ENCODE measurements around the gene PRM3.

Gene PRM3

DNA sequence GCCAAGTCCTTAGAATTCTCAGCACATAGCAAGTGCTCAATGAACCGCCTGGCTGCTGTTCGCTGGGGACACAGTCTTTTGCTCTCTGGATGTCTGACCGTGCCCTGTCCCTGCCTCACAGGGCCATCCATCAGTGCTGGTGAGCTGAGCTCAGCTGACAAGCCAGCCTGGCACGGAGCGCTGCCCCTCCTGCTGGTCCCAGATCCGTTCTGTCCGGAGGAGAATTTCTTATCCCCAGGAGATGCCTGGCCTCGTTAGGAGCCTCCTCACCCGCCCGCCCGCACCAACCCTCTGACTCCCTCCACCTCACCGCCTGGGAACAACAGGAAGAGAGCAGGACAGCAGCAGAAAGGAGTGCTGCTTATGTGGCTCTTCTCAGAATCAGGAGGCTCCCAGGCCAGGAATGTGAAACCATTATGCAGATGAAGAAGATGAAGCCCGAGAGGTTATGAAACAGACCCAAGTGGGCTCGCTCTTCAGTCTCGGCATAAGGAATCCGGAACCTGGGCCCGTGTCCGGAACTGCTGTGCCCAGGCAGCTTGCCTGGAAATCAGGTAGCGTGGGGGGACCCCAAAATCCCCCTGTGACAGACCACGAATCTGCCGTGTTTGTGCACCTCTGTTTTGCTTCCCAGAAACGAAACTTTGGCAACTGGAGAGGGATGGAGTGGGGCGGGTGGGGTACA, 43.0 kb upstream of the PRM3 start:
- peak; percentile 20 for TF ChIP-seq CTCF (conservative IDR thresholded peaks at IDR 0.05; ENCODE audit: low read depth, low read length)
- peak; percentile 48 for DNase-seq (ENCODE audit: low read depth)

DNA sequence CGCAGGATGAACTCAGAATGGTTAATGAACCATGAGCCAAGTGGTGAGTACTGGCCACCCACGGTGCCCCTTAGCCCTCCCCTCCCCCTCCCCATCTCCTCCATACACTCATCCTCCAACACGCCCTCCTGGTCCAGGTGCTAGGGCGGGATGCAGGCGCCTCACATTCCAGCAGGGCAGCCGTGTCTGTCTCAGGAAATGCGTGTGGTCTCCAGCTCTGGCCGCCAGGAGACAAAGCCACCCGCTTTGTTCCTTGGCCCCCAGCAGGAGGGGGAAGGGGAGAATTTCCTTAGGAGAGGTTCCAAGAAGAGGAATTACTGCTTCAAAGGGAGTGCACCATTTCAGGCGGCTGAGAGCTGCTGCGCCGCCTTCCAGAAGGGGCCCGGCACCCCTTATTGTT, 42.1 kb upstream of the PRM3 start:
- H3K4me3 ChIP-seq (ENCODE audit: low read depth, low read length) = no peak overlapping the region
- peak; percentile 45 for TF ChIP-seq CTCF (conservative IDR thresholded peaks at IDR 0.05; ENCODE audit: low read depth, low read length)
- peak; percentile 70 for DNase-seq (ENCODE audit: low read depth)

More for the DNA sequence above, 43.0 kb upstream of the PRM3 start:
- no peak overlapping the region for H3K4me3 ChIP-seq (ENCODE audit: low read depth, low read length)

DNA sequence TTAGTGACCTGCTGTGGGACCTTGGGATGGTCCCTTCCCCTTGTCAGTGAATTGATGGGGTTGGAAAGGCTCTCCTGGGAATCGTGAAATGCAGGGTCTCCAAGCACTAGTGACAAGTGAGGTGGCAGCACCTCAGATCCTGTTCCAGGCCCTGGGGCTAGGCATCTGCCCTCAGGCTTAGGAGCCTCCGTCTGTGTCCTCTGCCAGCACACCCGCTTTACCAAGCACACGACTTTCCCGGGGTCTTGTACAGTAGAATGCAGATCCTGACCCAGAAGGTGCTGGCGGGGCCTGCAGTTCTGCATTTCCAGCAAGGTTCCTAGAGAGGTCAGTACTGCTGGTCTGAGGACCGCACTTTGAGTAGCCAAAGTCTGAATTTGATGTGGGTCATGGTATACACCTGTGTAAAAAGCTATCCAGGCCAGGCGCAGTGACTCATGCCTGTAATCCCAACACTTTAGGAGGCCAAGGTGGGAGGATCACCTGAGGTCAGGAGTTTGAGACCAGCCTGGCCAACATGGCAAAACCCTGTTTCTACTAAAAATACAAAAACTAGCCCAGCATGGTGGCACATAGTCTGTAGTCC, 41.0 kb upstream of the PRM3 start:
- DNase-seq (ENCODE audit: low read depth) = no peak
- TF ChIP-seq CTCF (conservative IDR thresholded peaks at IDR 0.05; ENCODE audit: low read depth, low read length) = no peak
- no peak overlapping the region for H3K4me3 ChIP-seq (ENCODE audit: low read depth, low read length)

DNA sequence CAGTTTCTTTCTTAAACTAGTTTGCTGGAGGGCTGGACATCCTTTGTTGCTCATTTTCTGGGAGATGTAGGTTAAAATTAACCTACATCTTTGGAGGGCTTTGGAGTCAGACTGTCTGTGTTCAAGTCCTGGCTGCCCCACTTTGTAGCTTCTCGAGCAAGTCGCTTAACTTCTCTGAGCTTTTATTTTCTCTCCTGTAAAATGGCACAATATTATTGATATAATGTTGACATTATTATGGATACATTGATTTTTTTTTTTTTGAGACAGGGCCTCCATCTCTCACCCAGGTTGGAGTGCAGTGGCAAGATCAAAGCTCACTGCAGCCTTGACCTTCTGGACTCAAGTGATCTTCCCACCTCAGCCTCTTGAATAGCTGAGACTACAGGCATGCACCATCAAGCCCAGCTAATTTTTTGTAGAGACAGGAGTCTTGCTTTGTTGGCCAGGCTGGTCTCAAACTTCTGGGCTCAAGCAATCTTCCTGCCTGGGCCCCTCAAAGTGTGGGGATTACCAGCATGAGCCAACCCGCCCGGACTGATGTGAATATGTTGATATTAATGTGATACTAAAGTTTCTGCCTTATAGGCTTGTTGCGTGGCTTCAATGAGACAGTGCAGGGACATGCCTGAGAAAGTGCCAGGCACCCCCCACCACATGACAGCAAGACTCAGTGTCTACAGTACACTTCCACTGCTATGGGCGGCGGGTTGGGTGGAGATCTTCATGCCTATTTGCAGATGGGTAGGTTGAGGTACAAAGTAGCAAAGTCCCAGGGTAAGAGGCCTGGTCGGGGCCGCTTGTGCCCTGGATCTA, 40.3 kb upstream of the PRM3 start:
- TF ChIP-seq CTCF (conservative IDR thresholded peaks at IDR 0.05; ENCODE audit: low read depth, low read length) = no peak
- no peak overlapping the region for H3K4me3 ChIP-seq (ENCODE audit: low read depth, low read length)
- DNase-seq (ENCODE audit: low read depth) = no peak

DNA sequence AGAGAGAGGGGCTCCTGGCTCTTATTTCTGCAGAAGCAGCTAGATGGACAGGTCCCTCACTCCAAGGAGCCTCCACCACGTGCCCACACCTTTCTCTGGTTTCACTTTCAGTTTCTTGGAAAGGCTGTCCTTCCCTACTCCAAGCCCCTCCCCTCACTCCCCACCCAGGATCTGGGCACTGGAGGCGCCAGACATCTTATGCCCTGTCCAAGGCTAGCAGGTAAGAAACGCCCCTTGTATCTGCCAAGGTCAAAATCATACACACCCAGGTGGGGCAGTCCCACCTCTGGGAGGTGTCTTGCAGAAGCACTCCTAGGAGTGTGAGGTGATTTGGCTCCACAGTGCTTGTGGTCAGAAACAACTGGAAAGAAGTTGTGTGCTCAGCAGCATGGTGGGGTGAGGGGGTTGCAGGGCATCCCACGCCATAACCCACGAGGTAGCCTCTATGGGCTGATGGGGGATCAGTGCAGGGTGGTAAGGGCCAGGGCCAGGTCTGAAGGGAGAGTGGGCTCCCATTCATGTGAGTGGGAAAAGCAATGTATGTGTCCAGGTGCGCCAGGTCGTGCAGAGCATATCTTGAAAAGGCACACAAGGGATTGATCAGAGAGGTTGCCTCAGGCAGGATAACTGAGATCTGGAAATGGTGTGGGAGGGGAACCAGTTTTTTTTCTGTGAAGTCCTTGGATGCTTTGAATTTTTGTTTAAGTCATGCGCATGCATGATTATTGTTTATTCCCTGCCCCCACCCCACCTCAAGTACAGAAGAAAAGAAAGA, 39.5 kb upstream of the PRM3 start:
- H3K4me3 ChIP-seq (ENCODE audit: low read depth, low read length) = no peak overlapping the region
- peak; percentile 75 for DNase-seq (ENCODE audit: low read depth)
- TF ChIP-seq CTCF (conservative IDR thresholded peaks at IDR 0.05; ENCODE audit: low read depth, low read length) = no peak

- TF ChIP-seq CTCF (conservative IDR thresholded peaks at IDR 0.05; ENCODE audit: low read depth, low read length) = no peak
- DNase-seq (ENCODE audit: low read depth) = no peak
- no peak overlapping the region for H3K4me3 ChIP-seq (ENCODE audit: low read depth, low read length)
These were observed 37.6 kb upstream of the PRM3 start for GRCh38 chr16:11310997-11311561.
